Lower lobe of right lung (tissue), 2 donors: ENCODE data around the gene ZBTB22. TPM values are rescaled to one million over a fixed set of nuclear protein-coding genes. Genes with fewer than 3 reads are reported as not detected.

Experiments
- ATAC-seq, 2 donors: fragments of 200-7000 bp; cut with Tn5 transposase; one replicate each; pipeline ENCODE4 v1.9.1; 2020 to 2022; ENCODE audit warnings: mild to moderate bottlenecking in 2 of 2, moderate library complexity in 2 of 2
- DNase-seq: peaks from one replicate; pipeline ENCODE4 v3.0.0-alpha.2; 2020
- H3K27ac ChIP-seq: fragments of 200-600 bp; one replicate; pipeline ENCODE4 v1.8.0; 2022
- H3K27me3 ChIP-seq: fragments of 200-600 bp; one replicate; pipeline ENCODE4 v1.8.0; 2022; ENCODE audit warnings: low read depth
- H3K36me3 ChIP-seq: fragments of 200-600 bp; one replicate; pipeline ENCODE4 v1.8.0; 2022; ENCODE audit warnings: mild to moderate bottlenecking
- H3K4me1 ChIP-seq: fragments of 200-600 bp; one replicate; pipeline ENCODE4 v1.8.0; 2022
- H3K4me3 ChIP-seq: fragments of 200-600 bp; one replicate; pipeline ENCODE4 v1.8.0; 2022; ENCODE audit warnings: mild to moderate bottlenecking
- H3K9me3 ChIP-seq: fragments of 200-600 bp; one replicate; pipeline ENCODE4 v1.8.0; 2022
- CTCF ChIP-seq: fragments of 200-600 bp; IDR thresholded peaks from one replicate; pipeline ENCODE4 v1.8.0; 2022; ENCODE audit warnings: antibody characterized with exemption, mild to moderate bottlenecking
- intact Hi-C: fragments of 100-400 bp; cut with DNase I; formaldehyde crosslinking; loops from one replicate; pipeline ENCODE4 v1.11.0; 2022
- total RNA-seq: library from RNA; stranded (reverse); fragmentation: NEBNext Ultra II Directional; extraction: Animal tissue kit (Norgen Biotek cat#: 25700); gene quantifications from one replicate; pipeline ENCODE4 v1.2.1, GENCODE V29; 2021
- donor health status: DM: no; HTN: yes; CAD: no; lungs with severe emphysema.

ZBTB22 gene
- total RNA-seq, 1 donor from 2014 or later: 27.5 TPM

GRCh38 chr6:33305052-33305451, 12.5 kb downstream of the ZBTB22 start:
- DNase-seq (no peak), ATAC-seq (no peak)
- Histone ChIP-seq H3K27me3 (no peaks in the 10 kb centered on the region), H3K9me3 (no peaks in the 10 kb centered on the region), H3K4me3 (no peak overlapping the region), H3K4me1 (peaks cover 24% of the 10 kb centered on the region), H3K27ac (no peak overlapping the region), H3K36me3 (peaks cover 80% of the 10 kb centered on the region)
- intact Hi-C loops: no loop called here
- no peak for TF ChIP-seq CTCF

- TF ChIP-seq CTCF: no peak
- Histone ChIP-seq H3K9me3 (no peaks in the 10 kb centered on the region), H3K27me3 (no peaks in the 10 kb centered on the region), H3K4me1 (peaks cover 27% of the 10 kb centered on the region), H3K36me3 (peaks cover 71% of the 10 kb centered on the region), H3K27ac (no peak overlapping the region), H3K4me3 (no peak overlapping the region)
- DNase-seq (no peak), ATAC-seq (no peak)
- intact Hi-C loops: no loop called here
Observed at GRCh38 chr6:33304216-33304615, 13.3 kb downstream of the ZBTB22 start.

- intact Hi-C loops: no loop called here
- ATAC-seq (no peak), DNase-seq (no peak)
- Histone ChIP-seq H3K27ac (no peak overlapping the region), H3K36me3 (peaks cover 52% of the 10 kb centered on the region), H3K9me3 (no peaks in the 10 kb centered on the region), H3K27me3 (no peaks in the 10 kb centered on the region), H3K4me1 (peaks cover 37% of the 10 kb centered on the region), H3K4me3 (no peak overlapping the region)
- no peak for TF ChIP-seq CTCF
Observed at GRCh38 chr6:33301877-33302276, 15.7 kb downstream of the ZBTB22 start.

GRCh38 chr6:33299237-33299944, 18.2 kb downstream of the ZBTB22 start:
- no peaks in the 10 kb centered on the region for H3K9me3 ChIP-seq
- peak overlapping the region; percentile 70 for H3K4me3 ChIP-seq
- TF ChIP-seq CTCF: peak; percentile 80
- ATAC-seq: peak; percentile 81 to 83
- H3K27me3 ChIP-seq: no peaks in the 10 kb centered on the region
- intact Hi-C loops: no loop called here
- H3K27ac ChIP-seq: peak overlapping the region; percentile 90
- peak; percentile 93 for DNase-seq
- peaks cover 38% of the 10 kb centered on the region for H3K4me1 ChIP-seq
- H3K36me3 ChIP-seq: peaks cover 55% of the 10 kb centered on the region

GRCh38 chr6:33298773-33299236, 18.7 kb downstream of the ZBTB22 start, which contains the start of gene RGL2:
RGL2 (minus strand) TSS chr6:33298942; CDS start chr6:33298610, 332 bp downstream.
- H3K36me3 ChIP-seq: peaks cover 55% of the 10 kb centered on the region
- ATAC-seq: peak; percentile 83 to 89
- H3K27me3 ChIP-seq: no peaks in the 10 kb centered on the region
- H3K4me1 ChIP-seq: peaks cover 38% of the 10 kb centered on the region
- peak within 1 kb of the TSS; percentile 90 for H3K27ac ChIP-seq
- H3K4me3 ChIP-seq: peak within 1 kb of the TSS; percentile 70
- intact Hi-C loops: no loop called here
- TF ChIP-seq CTCF: no peak
- no peaks in the 10 kb centered on the region for H3K9me3 ChIP-seq
- peak; percentile 92 for DNase-seq
